Keratinocyte (primary cell): ENCODE measurements around the gene RFESD. TPM values are rescaled to one million over a fixed set of nuclear protein-coding genes. Genes with fewer than 3 reads are reported as not detected.

Experiments used
- DNase-seq: peaks from one replicate; pipeline ENCODE4 v3.0.0-alpha.2; 2011; ENCODE audit warnings: low read depth, missing footprints, low spot score
- FAIRE-seq: peaks from 2 replicates; lab custom pipeline; 2011; peaks lifted over from hg19 to GRCh38; lab: Jason Lieb, UNC
- H2AFZ ChIP-seq: 2 replicates; pipeline ENCODE4 v1.6.0; 2012; ENCODE audit warnings: low read length, control low read depth, inconsistent platforms; ENCODE audit not compliant: control insufficient read depth
- H3K27ac ChIP-seq: 2 replicates; pipeline ENCODE4 v1.5.1; 2011; ENCODE audit warnings: low read length; ENCODE audit not compliant: control insufficient read depth, insufficient read depth
- H3K27me3 ChIP-seq: 3 replicates; pipeline ENCODE4 v1.6.0; 2011; ENCODE audit warnings: low read length; ENCODE audit not compliant: control insufficient read depth, insufficient read depth; ENCODE audit errors: extremely low read depth
- H3K36me3 ChIP-seq, 2 experiments: 2 replicates in 1 of 2; 3 replicates in 1 of 2; pipeline ENCODE4 v1.5.1; 2011; ENCODE audit warnings: low read length in 2 of 2, mild to moderate bottlenecking in 1 of 2; ENCODE audit not compliant: control insufficient read depth in 2 of 2, insufficient read depth in 2 of 2; ENCODE audit errors: extremely low read depth in 1 of 2
- H3K4me1 ChIP-seq: 3 replicates; pipeline ENCODE4 v1.5.1; 2011; ENCODE audit warnings: low read length; ENCODE audit not compliant: control insufficient read depth, insufficient read depth; ENCODE audit errors: extremely low read depth
- H3K4me2 ChIP-seq: 3 replicates; pipeline ENCODE4 v1.6.0; 2011; ENCODE audit warnings: low read depth, low read length; ENCODE audit not compliant: control insufficient read depth, insufficient read depth; ENCODE audit errors: extremely low read depth
- H3K4me3 ChIP-seq, 3 experiments: fragments of 200-600 bp in 1 of 3; sonication (generic) in 1 of 3; 2 replicates in 2 of 3; 3 replicates in 1 of 3; pipeline ENCODE4 v1.5.1; 2011 to 2016; ENCODE audit warnings: low read length in 3 of 3, mild to moderate bottlenecking in 3 of 3, control low read depth in 2 of 3, inconsistent platforms in 1 of 3, low read depth in 1 of 3, mixed read lengths in 1 of 3, mixed run types in 1 of 3, moderate library complexity in 1 of 3; ENCODE audit not compliant: control insufficient read depth in 2 of 3, insufficient read depth in 2 of 3; ENCODE audit errors: extremely low read depth in 1 of 3
- H3K79me2 ChIP-seq: 2 replicates; pipeline ENCODE4 v1.6.0; 2012; ENCODE audit warnings: low read length; ENCODE audit not compliant: control insufficient read depth, insufficient read depth
- H3K9ac ChIP-seq: 3 replicates; pipeline ENCODE4 v1.6.0; 2011; ENCODE audit warnings: low read length; ENCODE audit not compliant: control insufficient read depth, insufficient read depth; ENCODE audit errors: extremely low read depth
- H3K9me1 ChIP-seq: 3 replicates; pipeline ENCODE4 v1.6.0; 2011; ENCODE audit warnings: low read length; ENCODE audit not compliant: control insufficient read depth, insufficient read depth; ENCODE audit errors: extremely low read depth
- H3K9me3 ChIP-seq: 2 replicates; pipeline ENCODE4 v1.5.1; 2012; ENCODE audit warnings: low read depth, low read length; ENCODE audit not compliant: control insufficient read depth
- H4K20me1 ChIP-seq: 3 replicates; pipeline ENCODE4 v1.6.0; 2011; ENCODE audit warnings: low read length; ENCODE audit not compliant: control insufficient read depth, insufficient read depth; ENCODE audit errors: extremely low read depth
- EZH2 ChIP-seq: IDR thresholded peaks from one replicate; pipeline ENCODE4 v1.6.1; 2012; ENCODE audit warnings: inconsistent platforms, mild to moderate bottlenecking, low read length, moderate library complexity
- dilution Hi-C: fragments of 300-500 bp; cut with MboI; formaldehyde crosslinking; loops from one replicate; pipeline ENCODE4 v1.7.0; 2020; ENCODE audit warnings: low sequenced_read_pairs; ENCODE audit not compliant: extremely low pct_ligation_motif_present
- polyA plus RNA-seq, 5 experiments: library from polyadenylated mRNA; depleted of rRNA in 3 of 5; stranded (reverse) in 3 of 5; stranded (forward) in 1 of 5; unstranded in 1 of 5; fragments of >200 nt; gene quantifications; 1 replicate in 1 of 5; 2 replicates in 3 of 5; 3 replicates in 1 of 5; pipeline versions ENCODE4 v1.2.1 to v1.2.3, GENCODE V29; 2011 to 2012; ENCODE audit warnings: missing spikeins in 2 of 5, low read depth in 1 of 5, low replicate concordance in 1 of 5
- TF ChIP-seq, protein P1 (sequence below), 3 experiments: IDR thresholded peaks in 1 of 3; conservative IDR thresholded peaks in 1 of 3; optimal IDR thresholded peaks in 1 of 3; 2 replicates in 2 of 3; 3 replicates in 1 of 3; pipeline versions ENCODE3 to v1.5.1; 2011; ENCODE audit warnings: low read length in 3 of 3, mild to moderate bottlenecking in 3 of 3, moderate library complexity in 2 of 3, control low read depth in 1 of 3, inconsistent platforms in 1 of 3; ENCODE audit not compliant: insufficient read depth in 2 of 3; ENCODE audit errors: extremely low read depth in 1 of 3

Gene RFESD
- polyA plus RNA-seq, 1 donor (not counting 4 experiments of a cell fraction or from before 2014, with no cell fraction given) = 3.5 TPM

DNA sequence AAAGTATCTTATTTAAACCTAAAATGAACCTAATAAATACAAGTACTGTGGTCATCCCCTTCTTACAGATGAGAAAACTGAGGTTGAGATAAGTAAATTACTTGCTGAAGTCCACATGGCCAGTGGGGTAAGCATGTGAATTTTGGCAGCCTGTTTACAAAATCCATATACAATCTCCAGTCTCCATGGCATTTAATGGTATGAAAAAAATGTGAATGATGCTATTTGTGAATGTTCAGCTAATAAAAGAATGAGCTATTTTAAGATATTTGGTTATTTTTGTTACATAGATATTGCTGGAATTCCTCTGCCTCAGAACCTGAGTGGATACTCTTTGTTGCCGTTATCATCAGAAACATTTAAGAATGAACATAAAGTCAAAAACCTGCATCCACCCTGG is 46.0 kb upstream of the RFESD start:
- H3K4me2 ChIP-seq = no peak overlapping the region
- H3K27me3 ChIP-seq = no peaks in the 10 kb centered on the region
- no peak overlapping the region for H3K4me3 ChIP-seq
- H3K9me1 ChIP-seq = no peaks in the 10 kb centered on the region
- H3K36me3 ChIP-seq = no peaks in the 10 kb centered on the region
- H4K20me1 ChIP-seq = no peaks in the 10 kb centered on the region
- TF ChIP-seq EZH2 = no peak
- TF ChIP-seq, protein P1, sequence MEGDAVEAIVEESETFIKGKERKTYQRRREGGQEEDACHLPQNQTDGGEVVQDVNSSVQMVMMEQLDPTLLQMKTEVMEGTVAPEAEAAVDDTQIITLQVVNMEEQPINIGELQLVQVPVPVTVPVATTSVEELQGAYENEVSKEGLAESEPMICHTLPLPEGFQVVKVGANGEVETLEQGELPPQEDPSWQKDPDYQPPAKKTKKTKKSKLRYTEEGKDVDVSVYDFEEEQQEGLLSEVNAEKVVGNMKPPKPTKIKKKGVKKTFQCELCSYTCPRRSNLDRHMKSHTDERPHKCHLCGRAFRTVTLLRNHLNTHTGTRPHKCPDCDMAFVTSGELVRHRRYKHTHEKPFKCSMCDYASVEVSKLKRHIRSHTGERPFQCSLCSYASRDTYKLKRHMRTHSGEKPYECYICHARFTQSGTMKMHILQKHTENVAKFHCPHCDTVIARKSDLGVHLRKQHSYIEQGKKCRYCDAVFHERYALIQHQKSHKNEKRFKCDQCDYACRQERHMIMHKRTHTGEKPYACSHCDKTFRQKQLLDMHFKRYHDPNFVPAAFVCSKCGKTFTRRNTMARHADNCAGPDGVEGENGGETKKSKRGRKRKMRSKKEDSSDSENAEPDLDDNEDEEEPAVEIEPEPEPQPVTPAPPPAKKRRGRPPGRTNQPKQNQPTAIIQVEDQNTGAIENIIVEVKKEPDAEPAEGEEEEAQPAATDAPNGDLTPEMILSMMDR (optimal IDR thresholded peaks at IDR 0.05 in 1 of 3, IDR thresholded peaks at IDR 0.05 in 1 of 3, conservative IDR thresholded peaks at IDR 0.05 in 1 of 3; ENCODE audit: extremely low read depth in 1 of 3, insufficient read depth in 2 of 3, low read length in 3 of 3) = no peak
- no peak overlapping the region for H2AFZ ChIP-seq
- H3K27ac ChIP-seq = no peak overlapping the region
- dilution Hi-C loops = no loop called here
- no peak overlapping the region for H3K9ac ChIP-seq
- H3K79me2 ChIP-seq = no peaks in the 10 kb centered on the region
- H3K4me1 ChIP-seq = no peaks in the 10 kb centered on the region
- no peak for DNase-seq
- no peak for FAIRE-seq
- H3K9me3 ChIP-seq = no peaks in the 10 kb centered on the region

DNA sequence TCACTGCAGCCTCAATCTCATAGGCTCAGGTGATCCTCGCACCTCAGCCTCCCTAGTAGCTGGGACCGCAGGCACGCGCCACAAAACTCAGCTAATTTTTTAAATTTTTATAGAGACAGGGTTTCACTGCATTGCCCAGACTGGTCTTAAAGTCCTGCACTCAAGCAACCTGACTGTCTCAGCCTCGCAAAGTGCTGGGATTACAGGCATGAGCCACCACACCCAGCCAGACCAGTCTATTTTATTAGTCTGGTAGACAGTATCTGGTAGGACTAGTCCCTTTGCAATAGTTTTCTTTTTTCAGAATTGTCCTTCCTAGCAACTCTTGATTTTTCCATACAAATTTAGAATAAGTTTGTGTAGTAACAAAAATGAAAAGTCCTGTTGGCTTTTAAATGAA is 40.8 kb upstream of the RFESD start:
- no peak for DNase-seq
- no peaks in the 10 kb centered on the region for H3K4me1 ChIP-seq
- H3K9me1 ChIP-seq = no peaks in the 10 kb centered on the region

More for the DNA sequence above, 40.8 kb upstream of the RFESD start:
- no peak overlapping the region for H3K9ac ChIP-seq
- no peaks in the 10 kb centered on the region for H3K79me2 ChIP-seq
- dilution Hi-C loops = no loop called here
- H3K27me3 ChIP-seq = no peaks in the 10 kb centered on the region
- H3K4me2 ChIP-seq = no peak overlapping the region
- H3K27ac ChIP-seq = no peak overlapping the region
- H2AFZ ChIP-seq = no peak overlapping the region
- no peaks in the 10 kb centered on the region for H3K36me3 ChIP-seq
- no peak overlapping the region for H3K4me3 ChIP-seq
- no peak for FAIRE-seq
- H4K20me1 ChIP-seq = no peaks in the 10 kb centered on the region
- no peak for TF ChIP-seq EZH2
- TF ChIP-seq, protein P1 (optimal IDR thresholded peaks at IDR 0.05 in 1 of 3, IDR thresholded peaks at IDR 0.05 in 1 of 3, conservative IDR thresholded peaks at IDR 0.05 in 1 of 3; ENCODE audit: extremely low read depth in 1 of 3, insufficient read depth in 2 of 3, low read length in 3 of 3) = no peak
- H3K9me3 ChIP-seq = no peaks in the 10 kb centered on the region
